Trophoblast cell (in vitro differentiated cells and primary cell): ENCODE measurements around the gene CD180.

Experiments
- DNase-seq, 2 donors: peaks; one replicate each; pipeline ENCODE4 v3.0.0-alpha.2; 2016
- H2AFZ ChIP-seq: 2 replicates; pipeline ENCODE4 v1.6.1; 2013; ENCODE audit warnings: low read length, moderate library complexity, mild to moderate bottlenecking; ENCODE audit not compliant: insufficient read depth, poor library complexity
- H2AK5ac ChIP-seq: 2 replicates; pipeline ENCODE4 v1.6.1; 2013; ENCODE audit warnings: mild to moderate bottlenecking, low read length
- H2BK120ac ChIP-seq: 2 replicates; pipeline ENCODE4 v1.6.1; 2013; ENCODE audit warnings: low read length, mild to moderate bottlenecking, moderate library complexity; ENCODE audit not compliant: insufficient read depth, poor library complexity
- H2BK12ac ChIP-seq: 2 replicates; pipeline ENCODE4 v1.6.1; 2013; ENCODE audit warnings: mild to moderate bottlenecking, low read length, moderate library complexity
- H2BK5ac ChIP-seq: 2 replicates; pipeline ENCODE4 v1.6.1; 2013; ENCODE audit warnings: low read length, low read depth, moderate library complexity, mild to moderate bottlenecking; ENCODE audit not compliant: poor library complexity
- H3K14ac ChIP-seq: 2 replicates; pipeline ENCODE4 v1.6.1; 2013; ENCODE audit warnings: mild to moderate bottlenecking, low read length
- H3K18ac ChIP-seq: 2 replicates; pipeline ENCODE4 v1.6.1; 2013; ENCODE audit warnings: mild to moderate bottlenecking, low read length
- H3K23ac ChIP-seq: 2 replicates; pipeline ENCODE4 v1.6.1; 2013; ENCODE audit warnings: low read length
- H3K27ac ChIP-seq: 2 replicates; pipeline ENCODE4 v1.5.1; 2013; ENCODE audit warnings: low read depth, mild to moderate bottlenecking, inconsistent platforms, low read length, moderate library complexity
- H3K27me3 ChIP-seq: 2 replicates; pipeline ENCODE4 v1.6.1; 2013; ENCODE audit warnings: inconsistent platforms, mild to moderate bottlenecking, low read length, moderate library complexity; ENCODE audit not compliant: insufficient read depth
- H3K36me3 ChIP-seq, 2 experiments: 1 replicate in 1 of 2; 2 replicates in 1 of 2; pipeline ENCODE4 v1.6.1; 2013; ENCODE audit warnings: low read length in 2 of 2, mild to moderate bottlenecking in 2 of 2, moderate library complexity in 1 of 2; ENCODE audit not compliant: insufficient read depth in 2 of 2, control insufficient read depth in 1 of 2
- H3K4ac ChIP-seq: 2 replicates; pipeline ENCODE4 v1.6.1; 2013; ENCODE audit warnings: low read depth, mild to moderate bottlenecking, low read length, moderate library complexity
- H3K4me1 ChIP-seq, 2 experiments: 1 replicate in 1 of 2; 2 replicates in 1 of 2; pipeline ENCODE4 v1.6.1; 2013; ENCODE audit warnings: low read length in 2 of 2, mild to moderate bottlenecking in 2 of 2, moderate library complexity in 1 of 2; ENCODE audit not compliant: insufficient read depth in 2 of 2, control insufficient read depth in 1 of 2
- H3K4me2 ChIP-seq: 2 replicates; pipeline ENCODE4 v1.6.1; 2013; ENCODE audit warnings: inconsistent platforms, mild to moderate bottlenecking, low read length, moderate library complexity
- H3K4me3 ChIP-seq: 2 replicates; pipeline ENCODE4 v1.5.1; 2013; ENCODE audit warnings: mild to moderate bottlenecking, low read depth, low read length, inconsistent platforms
- H3K79me1 ChIP-seq: one replicate; pipeline ENCODE4 v1.6.1; 2013; ENCODE audit warnings: low read length
- H3K79me2 ChIP-seq: 2 replicates; pipeline ENCODE4 v1.6.1; 2013; ENCODE audit warnings: low read length, mild to moderate bottlenecking; ENCODE audit not compliant: control insufficient read depth, insufficient read depth, poor library complexity
- H3K9ac ChIP-seq: 2 replicates; pipeline ENCODE4 v1.6.1; 2013; ENCODE audit warnings: mild to moderate bottlenecking, low read length
- H3K9me3 ChIP-seq: 2 replicates; pipeline ENCODE4 v1.6.1; 2013; ENCODE audit warnings: low read depth, mild to moderate bottlenecking, control low read depth, inconsistent platforms, low read length; ENCODE audit not compliant: insufficient read depth
- H4K12ac ChIP-seq: 2 replicates; pipeline ENCODE4 v1.6.1; 2013; ENCODE audit warnings: low read depth, mild to moderate bottlenecking, low read length, moderate library complexity
- H4K8ac ChIP-seq: 2 replicates; pipeline ENCODE4 v1.6.1; 2013; ENCODE audit warnings: low read depth, mild to moderate bottlenecking, low read length, moderate library complexity
- H4K91ac ChIP-seq: one replicate; pipeline ENCODE4 v1.6.1; 2013; ENCODE audit warnings: low read depth, mild to moderate bottlenecking, low read length, moderate library complexity
- WGBS: extraction: QIAGEN DNeasy Blood & Tissue Kit; methylation state at CpG from one replicate; pipeline ENCODE4 v1.1.7; 2013; ENCODE audit warnings: missing lambda C conversion rate; ENCODE audit not compliant: insufficient read length, insufficient coverage; ENCODE audit errors: extremely low coverage; 5-methylcytosine and 5-hydroxymethylcytosine counted together

The CD180 gene

DNA sequence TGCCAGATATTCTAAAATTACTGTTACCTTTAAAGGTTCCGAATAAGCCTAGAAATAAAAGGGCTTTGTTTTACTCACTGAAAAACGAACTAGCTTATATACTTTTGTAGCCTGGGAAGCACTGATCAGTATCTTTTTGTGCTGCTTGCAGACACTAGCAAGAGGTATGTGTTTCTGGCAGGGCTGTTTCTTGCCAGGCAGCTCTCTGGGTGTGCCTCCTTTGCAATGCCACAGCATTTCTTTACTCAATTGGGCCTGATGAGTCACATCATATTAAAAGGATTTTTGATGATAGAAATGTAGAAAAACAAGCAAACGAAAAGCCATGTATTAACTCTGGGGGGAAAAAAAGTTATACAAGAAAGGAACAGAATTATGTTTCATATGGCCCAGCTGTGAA, 35.6 kb downstream of the CD180 start:
- no peak overlapping the region for H2BK5ac ChIP-seq
- no peak overlapping the region for H3K23ac ChIP-seq
- H3K4me2 ChIP-seq: no peak overlapping the region
- no peak overlapping the region for H2BK120ac ChIP-seq
- no peak overlapping the region for H3K4ac ChIP-seq
- H4K8ac ChIP-seq: no peak overlapping the region
- no peaks in the 10 kb centered on the region for H3K9me3 ChIP-seq
- peaks cover 3% of the 10 kb centered on the region for H3K79me1 ChIP-seq
- no peak overlapping the region for H3K27ac ChIP-seq
- no peak overlapping the region for H2AK5ac ChIP-seq
- no peak for DNase-seq
- no peak overlapping the region for H3K14ac ChIP-seq
- no peak overlapping the region for H4K91ac ChIP-seq
- H3K79me2 ChIP-seq: no peaks in the 10 kb centered on the region
- peaks cover 2 to 4% of the 10 kb centered on the region in 2 experiments for H3K4me1 ChIP-seq
- H4K12ac ChIP-seq: no peak overlapping the region
- H2AFZ ChIP-seq: no peak overlapping the region
- peaks cover 14% of the 10 kb centered on the region in 2 experiments for H3K36me3 ChIP-seq
- no peak overlapping the region for H3K4me3 ChIP-seq
- H3K27me3 ChIP-seq: no peaks in the 10 kb centered on the region
- no peak overlapping the region for H3K9ac ChIP-seq
- WGBS: no CpG with 5 or more reads among the region's 3 CpGs
- no peak overlapping the region for H3K18ac ChIP-seq
- H2BK12ac ChIP-seq: no peak overlapping the region

DNA sequence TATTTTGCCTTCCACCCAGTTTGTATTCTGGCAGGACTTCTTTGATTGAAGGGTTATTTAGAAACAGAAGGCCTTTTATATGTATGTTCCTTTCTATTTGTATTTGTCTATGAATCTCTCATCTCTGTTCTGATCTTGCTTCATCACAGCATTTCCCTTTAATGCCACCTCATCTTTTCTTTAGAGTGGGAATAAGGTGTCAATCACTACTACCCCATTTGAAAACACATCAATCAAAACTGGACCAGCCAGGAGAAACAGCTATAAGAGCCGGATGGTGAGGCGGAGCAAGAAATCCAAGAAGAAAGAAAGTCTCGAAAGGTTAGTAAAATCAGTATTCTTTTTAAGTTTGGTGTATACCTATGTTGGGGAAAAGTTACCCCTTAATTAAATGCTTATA, 36.3 kb downstream of the CD180 start:
- Histone ChIP-seq H2AFZ (no peak overlapping the region), H3K23ac (no peak overlapping the region), H3K18ac (no peak overlapping the region), H3K4ac (no peak overlapping the region), H4K12ac (no peak overlapping the region), H3K4me1 (no peaks in the 10 kb centered on the region), H3K27me3 (no peaks in the 10 kb centered on the region), H3K79me2 (no peaks in the 10 kb centered on the region), H3K14ac (no peak overlapping the region), H2AK5ac (no peak overlapping the region), H3K4me2 (no peak overlapping the region), H2BK12ac (no peak overlapping the region), H4K91ac (no peak overlapping the region), H3K4me3 (no peak overlapping the region), H3K79me1 (no peaks in the 10 kb centered on the region), H3K9me3 (no peaks in the 10 kb centered on the region), H2BK5ac (no peak overlapping the region), H4K8ac (no peak overlapping the region), H3K27ac (no peak overlapping the region), H3K36me3 (peaks cover 11 to 14% of the 10 kb centered on the region in 2 experiments), H3K9ac (no peak overlapping the region), H2BK120ac (no peak overlapping the region)
- no CpG with 5 or more reads among the region's 3 CpGs for WGBS
- no peak for DNase-seq

DNA sequence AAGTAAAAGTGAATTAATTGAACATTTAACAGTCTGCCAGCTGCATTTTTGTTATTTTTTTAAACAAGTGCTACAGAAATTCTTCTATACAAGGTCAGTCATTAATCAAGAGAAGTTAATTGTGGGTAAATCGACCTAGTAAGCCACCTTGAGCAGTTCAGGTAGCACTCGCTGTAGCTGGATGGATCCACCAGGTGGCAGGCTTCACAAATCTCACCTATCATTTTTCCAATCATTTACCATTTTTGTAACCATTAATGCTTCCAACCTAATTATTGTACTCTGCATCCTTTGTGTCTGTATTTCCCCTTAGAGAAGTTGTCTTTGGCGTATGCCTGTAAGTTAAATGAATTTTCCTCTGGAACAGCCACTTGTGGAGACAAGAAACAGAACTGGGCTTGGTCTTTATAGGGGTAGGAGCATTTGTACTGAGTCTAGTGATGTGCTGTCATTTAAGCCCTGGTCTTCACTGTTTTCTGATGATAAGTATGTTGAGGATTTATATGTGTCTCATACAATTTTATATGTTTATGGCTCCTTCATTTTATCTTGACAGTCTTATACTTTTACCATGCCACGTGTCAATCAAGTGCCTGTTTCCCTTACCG, 39.5 kb downstream of the CD180 start:
- Histone ChIP-seq H3K27me3 (no peaks in the 10 kb centered on the region), H3K79me2 (no peaks in the 10 kb centered on the region), H2BK120ac (no peak overlapping the region), H3K4me3 (no peak overlapping the region), H4K12ac (no peak overlapping the region), H3K23ac (no peak overlapping the region), H3K79me1 (no peaks in the 10 kb centered on the region), H2BK12ac (no peak overlapping the region), H3K36me3 (peaks cover 2 to 4% of the 10 kb centered on the region in 2 experiments), H2BK5ac (no peak overlapping the region), H3K9ac (no peak overlapping the region), H4K91ac (no peak overlapping the region), H2AK5ac (no peak overlapping the region), H3K9me3 (no peaks in the 10 kb centered on the region), H4K8ac (no peak overlapping the region), H3K27ac (no peak overlapping the region), H3K14ac (no peak overlapping the region), H3K4me2 (no peak overlapping the region), H3K18ac (no peak overlapping the region), H3K4me1 (no peaks in the 10 kb centered on the region), H2AFZ (no peak overlapping the region), H3K4ac (no peak overlapping the region)
- peak in 1 of 2 donors; percentile 59 for DNase-seq
- no CpG with 5 or more reads among the region's 5 CpGs for WGBS

DNA sequence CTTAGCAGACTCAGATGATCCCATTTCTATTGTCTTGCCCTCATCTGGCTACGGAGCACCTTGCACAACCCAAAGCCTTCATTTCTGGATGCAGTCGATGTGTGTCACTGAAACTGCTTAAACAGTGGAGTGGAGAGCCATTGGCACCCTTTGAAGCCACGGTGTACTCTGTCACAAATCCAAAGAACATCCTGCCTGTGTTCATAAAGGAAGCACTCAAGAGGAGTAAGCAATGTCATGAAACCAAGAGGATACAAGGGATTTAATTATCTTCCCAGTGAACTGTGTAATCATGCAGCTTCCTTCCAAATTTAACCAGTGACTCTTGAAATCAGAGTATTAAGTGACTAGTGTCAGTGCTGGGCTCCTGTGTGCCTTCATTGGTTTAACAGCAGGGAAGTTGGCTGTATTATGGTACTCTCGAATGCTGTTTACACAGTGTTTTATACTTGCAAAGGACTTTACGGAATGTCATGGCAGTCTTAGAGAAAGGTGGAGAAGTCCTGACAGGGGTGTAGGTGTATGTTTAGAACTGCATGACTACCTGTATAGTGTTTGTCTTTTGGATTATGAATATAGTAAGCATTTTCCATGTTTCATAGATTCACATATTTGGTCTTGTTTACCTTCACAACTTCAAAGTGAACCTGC, 41.9 kb downstream of the CD180 start:
- H4K8ac ChIP-seq: no peak overlapping the region
- H2AFZ ChIP-seq: no peak overlapping the region
- H3K9me3 ChIP-seq: no peaks in the 10 kb centered on the region
- H3K4me1 ChIP-seq: no peaks in the 10 kb centered on the region
- no peak overlapping the region for H3K4me3 ChIP-seq
- H3K4ac ChIP-seq: no peak overlapping the region
- no peak overlapping the region for H2BK120ac ChIP-seq
- no peak overlapping the region for H4K91ac ChIP-seq
- H3K9ac ChIP-seq: no peak overlapping the region
- no peak overlapping the region for H3K18ac ChIP-seq
- peaks cover 2 to 4% of the 10 kb centered on the region in 2 experiments for H3K36me3 ChIP-seq
- WGBS: no CpG with 5 or more reads among the region's 5 CpGs
- no peaks in the 10 kb centered on the region for H3K27me3 ChIP-seq
- no peak overlapping the region for H3K27ac ChIP-seq
- no peak overlapping the region for H3K23ac ChIP-seq
- H3K79me2 ChIP-seq: no peaks in the 10 kb centered on the region
- no peak overlapping the region for H2BK5ac ChIP-seq
- no peak for DNase-seq
- H2AK5ac ChIP-seq: no peak overlapping the region
- H3K14ac ChIP-seq: no peak overlapping the region
- H3K4me2 ChIP-seq: no peak overlapping the region
- H4K12ac ChIP-seq: no peak overlapping the region
- no peaks in the 10 kb centered on the region for H3K79me1 ChIP-seq
- no peak overlapping the region for H2BK12ac ChIP-seq
